ENCODE data around the gene DGCR8. TPM values are rescaled to one million over a fixed set of nuclear protein-coding genes. Genes with fewer than 3 reads are reported as not detected.
A peak's percentile ranks its signal among the peaks of the same experiment; 100 is the strongest.
"Not testable (repeated sequence)": the region's sequence is repeated elsewhere in the genome, so short reads cannot be mapped to it uniquely, and the experiment has no call there.

DGCR8 gene
- total RNA-seq, 1 donor from 2014 or later: 38.1 TPM

- H3K9me3 ChIP-seq (ENCODE audit: control insufficient read depth in 3 of 3, low read length in 3 of 3): no peaks in the 10 kb centered on the region
- peaks cover 9 to 34% (median 19%) of the 10 kb centered on the region in 3 donors for H3K36me3 ChIP-seq (ENCODE audit: control insufficient read depth in 3 of 3, insufficient read depth in 3 of 3, low read length in 3 of 3)
- H3K27ac ChIP-seq (ENCODE audit: low read depth, low read length): no peak overlapping the region
- H3K27me3 ChIP-seq (ENCODE audit: control insufficient read depth in 3 of 3, insufficient read depth in 3 of 3, low read length in 3 of 3): no peaks in the 10 kb centered on the region
- no peak overlapping the region for H3K4me3 ChIP-seq (ENCODE audit: low read length in 3 of 3)
- H3K9ac ChIP-seq (ENCODE audit: low read depth in 1 of 3, low read length in 3 of 3): no peak overlapping the region
- peaks cover 11 to 24% (median 24%) of the 10 kb centered on the region in 3 donors for H3K4me1 ChIP-seq (ENCODE audit: control insufficient read depth in 3 of 3, insufficient read depth in 3 of 3, low read length in 3 of 3)
These were observed 14.0 kb upstream of the DGCR8 start for GRCh38 chr22:20065896-20066616.

DNA sequence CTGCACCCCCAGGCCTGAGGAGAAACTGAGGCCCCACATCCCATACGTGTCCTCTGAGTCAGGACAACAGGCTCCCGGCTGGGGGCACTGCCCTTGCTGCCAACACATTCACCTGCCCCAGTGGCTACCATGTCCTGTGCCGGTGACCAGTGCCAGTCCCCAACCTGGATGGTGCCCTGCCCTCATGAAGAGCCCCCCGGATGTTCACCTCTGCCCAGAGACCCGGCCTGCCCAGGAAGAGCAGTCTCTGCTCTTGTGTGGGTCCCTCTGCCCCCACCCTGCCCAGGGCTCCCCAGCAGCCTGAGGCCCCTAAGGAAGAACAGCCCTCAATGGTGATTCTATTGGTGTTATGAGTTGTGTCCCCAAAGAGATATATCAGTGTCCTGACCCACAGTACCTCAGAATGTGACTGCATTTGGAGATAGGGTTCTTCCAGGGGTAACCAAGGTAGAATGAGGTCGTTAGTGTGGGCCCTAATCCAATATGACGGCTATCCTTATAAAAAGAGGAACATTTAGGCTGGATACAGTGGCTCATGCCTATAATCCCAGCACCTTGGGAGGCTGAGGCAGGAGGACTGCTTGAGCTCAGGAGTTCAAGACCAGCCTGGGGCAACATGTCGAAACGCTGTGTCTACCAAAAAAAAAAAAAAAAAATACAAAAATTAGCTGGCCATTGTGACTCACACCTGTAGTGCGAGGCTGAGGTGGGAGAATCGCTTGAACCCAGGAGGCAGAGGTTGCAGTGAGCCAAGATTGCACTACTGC is 13.2 kb upstream of the DGCR8 start:
- Histone ChIP-seq H3K36me3 (ENCODE audit: control insufficient read depth in 3 of 3, insufficient read depth in 3 of 3, low read length in 3 of 3) (peaks cover 6 to 27% (median 15%) of the 10 kb centered on the region in 3 donors), H3K4me1 (ENCODE audit: control insufficient read depth in 3 of 3, insufficient read depth in 3 of 3, low read length in 3 of 3) (peaks cover 11 to 22% (median 20%) of the 10 kb centered on the region in 3 donors), H3K4me3 (ENCODE audit: low read length in 3 of 3) (no peak overlapping the region), H3K9ac (ENCODE audit: low read depth in 1 of 3, low read length in 3 of 3) (no peak overlapping the region), H3K9me3 (ENCODE audit: control insufficient read depth in 3 of 3, low read length in 3 of 3) (no peaks in the 10 kb centered on the region), H3K27me3 (ENCODE audit: control insufficient read depth in 3 of 3, insufficient read depth in 3 of 3, low read length in 3 of 3) (no peaks in the 10 kb centered on the region), H3K27ac (ENCODE audit: low read depth, low read length) (no peak overlapping the region)

DNA sequence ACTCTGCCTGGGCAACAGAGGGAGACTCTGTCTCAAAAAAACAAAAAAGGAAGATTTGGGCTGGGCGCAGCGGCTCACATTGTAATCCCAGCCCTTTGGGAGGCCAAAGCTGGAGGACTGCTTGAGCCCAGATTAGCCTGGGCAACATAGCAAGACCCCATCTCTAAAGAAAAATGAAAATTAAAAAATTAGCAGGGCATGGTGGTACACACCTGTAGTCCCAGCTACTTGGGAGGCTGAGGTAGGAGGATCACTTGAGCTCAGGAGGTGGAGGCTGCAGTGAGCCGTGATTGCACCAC is 12.7 kb upstream of the DGCR8 start:
- H3K27ac ChIP-seq (ENCODE audit: low read depth, low read length); H3K9me3 ChIP-seq (ENCODE audit: control insufficient read depth in 3 of 3, low read length in 3 of 3); H3K27me3 ChIP-seq (ENCODE audit: control insufficient read depth in 3 of 3, insufficient read depth in 3 of 3, low read length in 3 of 3); H3K4me3 ChIP-seq (ENCODE audit: low read length in 3 of 3); H3K9ac ChIP-seq (ENCODE audit: low read depth in 1 of 3, low read length in 3 of 3): not testable (repeated sequence)
- Histone ChIP-seq H3K36me3 (ENCODE audit: control insufficient read depth in 3 of 3, insufficient read depth in 3 of 3, low read length in 3 of 3) (peaks cover 6 to 22% (median 12%) of the 10 kb centered on the region in 3 donors), H3K4me1 (ENCODE audit: control insufficient read depth in 3 of 3, insufficient read depth in 3 of 3, low read length in 3 of 3) (peaks cover 11 to 22% (median 20%) of the 10 kb centered on the region in 3 donors)

- Histone ChIP-seq H3K4me3 (ENCODE audit: low read length in 3 of 3) (no peak overlapping the region), H3K9me3 (ENCODE audit: control insufficient read depth in 3 of 3, low read length in 3 of 3) (no peaks in the 10 kb centered on the region), H3K27me3 (ENCODE audit: control insufficient read depth in 3 of 3, insufficient read depth in 3 of 3, low read length in 3 of 3) (no peaks in the 10 kb centered on the region), H3K36me3 (ENCODE audit: control insufficient read depth in 3 of 3, insufficient read depth in 3 of 3, low read length in 3 of 3) (peaks cover 6 to 12% (median 12%) of the 10 kb centered on the region in 3 donors), H3K9ac (ENCODE audit: low read depth in 1 of 3, low read length in 3 of 3) (no peak overlapping the region), H3K27ac (ENCODE audit: low read depth, low read length) (no peak overlapping the region), H3K4me1 (ENCODE audit: control insufficient read depth in 3 of 3, insufficient read depth in 3 of 3, low read length in 3 of 3) (peaks cover 6 to 14% (median 13%) of the 10 kb centered on the region in 3 donors)
These were observed 11.4 kb upstream of the DGCR8 start for GRCh38 chr22:20068640-20069039.

GRCh38 chr22:20069331-20070042 is 10.6 kb upstream of the DGCR8 start:
- peaks cover 5 to 12% (median 6%) of the 10 kb centered on the region in 3 donors for H3K36me3 ChIP-seq (ENCODE audit: control insufficient read depth in 3 of 3, insufficient read depth in 3 of 3, low read length in 3 of 3)
- no peaks in the 10 kb centered on the region for H3K27me3 ChIP-seq (ENCODE audit: control insufficient read depth in 3 of 3, insufficient read depth in 3 of 3, low read length in 3 of 3)
- H3K4me1 ChIP-seq (ENCODE audit: control insufficient read depth in 3 of 3, insufficient read depth in 3 of 3, low read length in 3 of 3): peaks cover 0 to 6% (median 4%) of the 10 kb centered on the region in 3 donors
- no peak overlapping the region for H3K4me3 ChIP-seq (ENCODE audit: low read length in 3 of 3)
- H3K27ac ChIP-seq (ENCODE audit: low read depth, low read length): no peak overlapping the region
- H3K9me3 ChIP-seq (ENCODE audit: control insufficient read depth in 3 of 3, low read length in 3 of 3): no peaks in the 10 kb centered on the region
- no peak overlapping the region for H3K9ac ChIP-seq (ENCODE audit: low read depth in 1 of 3, low read length in 3 of 3)

DNA sequence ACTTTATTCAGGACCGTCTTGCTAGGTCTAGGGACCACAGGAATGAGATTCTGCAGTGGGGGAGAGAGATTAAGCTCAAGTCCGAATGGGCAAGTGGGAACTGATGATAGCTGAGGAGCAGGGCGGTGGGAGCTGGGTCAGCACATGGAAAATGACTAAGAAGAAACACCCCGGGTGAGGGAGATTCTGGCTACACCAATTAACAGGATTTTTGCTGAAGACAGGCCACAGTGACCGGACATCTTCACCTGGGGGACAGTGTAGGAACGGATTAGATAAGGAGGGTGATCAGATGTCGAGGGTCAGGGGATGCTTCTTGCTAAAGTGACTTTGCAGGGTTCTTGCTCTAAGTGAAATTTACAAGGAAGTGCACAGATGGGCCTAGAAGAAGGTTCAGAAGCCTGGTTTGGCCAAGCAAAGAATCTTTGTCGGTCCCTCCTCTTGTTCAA is 8.5 kb upstream of the DGCR8 start:
- Histone ChIP-seq H3K9ac (ENCODE audit: low read depth in 1 of 3, low read length in 3 of 3) (no peak overlapping the region), H3K4me3 (ENCODE audit: low read length in 3 of 3) (no peak overlapping the region), H3K36me3 (ENCODE audit: control insufficient read depth in 3 of 3, insufficient read depth in 3 of 3, low read length in 3 of 3) (no peaks in the 10 kb centered on the region), H3K9me3 (ENCODE audit: control insufficient read depth in 3 of 3, low read length in 3 of 3) (no peaks in the 10 kb centered on the region), H3K4me1 (ENCODE audit: control insufficient read depth in 3 of 3, insufficient read depth in 3 of 3, low read length in 3 of 3) (no peaks in the 10 kb centered on the region), H3K27ac (ENCODE audit: low read depth, low read length) (no peak overlapping the region), H3K27me3 (ENCODE audit: control insufficient read depth in 3 of 3, insufficient read depth in 3 of 3, low read length in 3 of 3) (no peaks in the 10 kb centered on the region)

DNA sequence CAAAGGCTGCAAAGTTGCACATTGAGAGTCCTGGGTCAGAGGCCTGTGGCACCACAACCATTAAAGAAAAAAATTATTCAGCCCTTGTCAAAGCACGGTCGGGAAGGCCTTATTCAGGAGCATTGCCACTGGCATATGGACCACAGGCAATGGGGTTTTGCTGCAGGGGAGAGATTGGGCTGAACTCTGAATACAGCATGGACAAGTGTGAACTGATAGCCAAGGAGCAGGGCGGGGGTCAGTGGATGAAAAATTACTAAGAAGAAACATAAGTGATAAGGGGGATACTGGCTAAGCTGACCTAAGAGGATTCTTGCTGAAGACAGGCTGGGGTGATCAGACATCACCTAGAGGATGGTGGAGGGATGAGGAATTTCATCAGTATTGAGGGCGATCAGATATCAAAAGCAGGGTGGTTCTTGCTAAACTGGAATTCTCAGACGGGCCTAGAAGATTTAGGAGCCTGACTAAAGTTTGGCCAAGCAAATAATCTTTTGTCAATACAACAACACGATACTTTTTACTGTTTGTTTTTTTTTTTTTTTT is 3.3 kb upstream of the DGCR8 start:
- H3K9me3 ChIP-seq (ENCODE audit: control insufficient read depth in 3 of 3, low read length in 3 of 3): no peaks in the 10 kb centered on the region
- H3K27me3 ChIP-seq (ENCODE audit: control insufficient read depth in 3 of 3, insufficient read depth in 3 of 3, low read length in 3 of 3): no peaks in the 10 kb centered on the region

GRCh38 chr22:20080445-20080775 is 369 bp downstream of the DGCR8 start:
- Histone ChIP-seq H3K4me3 (ENCODE audit: low read length in 3 of 3) (peak overlapping the region; percentile 86 to 98 (median 95)), H3K27ac (ENCODE audit: low read depth, low read length) (peak overlapping the region; percentile 86), H3K9me3 (ENCODE audit: control insufficient read depth in 3 of 3, low read length in 3 of 3) (no peaks in the 10 kb centered on the region), H3K36me3 (ENCODE audit: control insufficient read depth in 3 of 3, insufficient read depth in 3 of 3, low read length in 3 of 3) (peaks cover 0 to 6% (median 0%) of the 10 kb centered on the region in 3 donors), H3K4me1 (ENCODE audit: control insufficient read depth in 3 of 3, insufficient read depth in 3 of 3, low read length in 3 of 3) (peaks cover 40 to 48% (median 46%) of the 10 kb centered on the region in 3 donors), H3K27me3 (ENCODE audit: control insufficient read depth in 3 of 3, insufficient read depth in 3 of 3, low read length in 3 of 3) (no peaks in the 10 kb centered on the region), H3K9ac (ENCODE audit: low read depth in 1 of 3, low read length in 3 of 3) (peak overlapping the region; percentile 87 to 94 (median 92))

More for the DNA sequence above, 3.3 kb upstream of the DGCR8 start:
- no peaks in the 10 kb centered on the region for H3K36me3 ChIP-seq (ENCODE audit: control insufficient read depth in 3 of 3, insufficient read depth in 3 of 3, low read length in 3 of 3)
- H3K9ac ChIP-seq (ENCODE audit: low read depth in 1 of 3, low read length in 3 of 3): no peak overlapping the region
- H3K27ac ChIP-seq (ENCODE audit: low read depth, low read length): no peak overlapping the region
- no peak overlapping the region for H3K4me3 ChIP-seq (ENCODE audit: low read length in 3 of 3)
- H3K4me1 ChIP-seq (ENCODE audit: control insufficient read depth in 3 of 3, insufficient read depth in 3 of 3, low read length in 3 of 3): peaks cover 12 to 15% (median 12%) of the 10 kb centered on the region in 3 donors

- peaks cover 40 to 48% (median 46%) of the 10 kb centered on the region in 3 donors for H3K4me1 ChIP-seq (ENCODE audit: control insufficient read depth in 3 of 3, insufficient read depth in 3 of 3, low read length in 3 of 3)
- peak overlapping the region; percentile 86 for H3K27ac ChIP-seq (ENCODE audit: low read depth, low read length)
- no peaks in the 10 kb centered on the region for H3K9me3 ChIP-seq (ENCODE audit: control insufficient read depth in 3 of 3, low read length in 3 of 3)
- peak overlapping the region; percentile 87 to 94 (median 92) for H3K9ac ChIP-seq (ENCODE audit: low read depth in 1 of 3, low read length in 3 of 3)
- H3K4me3 ChIP-seq (ENCODE audit: low read length in 3 of 3): peak overlapping the region; percentile 86 to 98 (median 95)
- H3K36me3 ChIP-seq (ENCODE audit: control insufficient read depth in 3 of 3, insufficient read depth in 3 of 3, low read length in 3 of 3): peaks cover 4 to 11% (median 5%) of the 10 kb centered on the region in 3 donors
- H3K27me3 ChIP-seq (ENCODE audit: control insufficient read depth in 3 of 3, insufficient read depth in 3 of 3, low read length in 3 of 3): no peaks in the 10 kb centered on the region
These were observed 974 bp downstream of the DGCR8 start for GRCh38 chr22:20080776-20081654.

Data from skeletal muscle tissue (tissue), 4 donors.